Keratinocyte (primary cell): ENCODE data around the gene LYPD6. TPM values are rescaled to one million over a fixed set of nuclear protein-coding genes. Genes with fewer than 3 reads are reported as not detected.

ENCODE experiments used
- DNase-seq: peaks from one replicate; pipeline ENCODE4 v3.0.0-alpha.2; 2011; ENCODE audit warnings: low read depth, missing footprints, low spot score
- FAIRE-seq: peaks from 2 replicates; lab custom pipeline; 2011; peaks lifted over from hg19 to GRCh38; lab: Jason Lieb, UNC
- H2AFZ ChIP-seq: 2 replicates; pipeline ENCODE4 v1.6.0; 2012; ENCODE audit warnings: low read length, control low read depth, inconsistent platforms; ENCODE audit not compliant: control insufficient read depth
- H3K27ac ChIP-seq: 2 replicates; pipeline ENCODE4 v1.5.1; 2011; ENCODE audit warnings: low read length; ENCODE audit not compliant: control insufficient read depth, insufficient read depth
- H3K27me3 ChIP-seq: 3 replicates; pipeline ENCODE4 v1.6.0; 2011; ENCODE audit warnings: low read length; ENCODE audit not compliant: control insufficient read depth, insufficient read depth; ENCODE audit errors: extremely low read depth
- H3K36me3 ChIP-seq, 2 experiments: 2 replicates in 1 of 2; 3 replicates in 1 of 2; pipeline ENCODE4 v1.5.1; 2011; ENCODE audit warnings: low read length in 2 of 2, mild to moderate bottlenecking in 1 of 2; ENCODE audit not compliant: control insufficient read depth in 2 of 2, insufficient read depth in 2 of 2; ENCODE audit errors: extremely low read depth in 1 of 2
- H3K4me1 ChIP-seq: 3 replicates; pipeline ENCODE4 v1.5.1; 2011; ENCODE audit warnings: low read length; ENCODE audit not compliant: control insufficient read depth, insufficient read depth; ENCODE audit errors: extremely low read depth
- H3K4me2 ChIP-seq: 3 replicates; pipeline ENCODE4 v1.6.0; 2011; ENCODE audit warnings: low read depth, low read length; ENCODE audit not compliant: control insufficient read depth, insufficient read depth; ENCODE audit errors: extremely low read depth
- H3K4me3 ChIP-seq, 3 experiments: fragments of 200-600 bp in 1 of 3; sonication (generic) in 1 of 3; 2 replicates in 2 of 3; 3 replicates in 1 of 3; pipeline ENCODE4 v1.5.1; 2011 to 2016; ENCODE audit warnings: low read length in 3 of 3, mild to moderate bottlenecking in 3 of 3, control low read depth in 2 of 3, inconsistent platforms in 1 of 3, low read depth in 1 of 3, mixed read lengths in 1 of 3, mixed run types in 1 of 3, moderate library complexity in 1 of 3; ENCODE audit not compliant: control insufficient read depth in 2 of 3, insufficient read depth in 2 of 3; ENCODE audit errors: extremely low read depth in 1 of 3
- H3K79me2 ChIP-seq: 2 replicates; pipeline ENCODE4 v1.6.0; 2012; ENCODE audit warnings: low read length; ENCODE audit not compliant: control insufficient read depth, insufficient read depth
- H3K9ac ChIP-seq: 3 replicates; pipeline ENCODE4 v1.6.0; 2011; ENCODE audit warnings: low read length; ENCODE audit not compliant: control insufficient read depth, insufficient read depth; ENCODE audit errors: extremely low read depth
- H3K9me1 ChIP-seq: 3 replicates; pipeline ENCODE4 v1.6.0; 2011; ENCODE audit warnings: low read length; ENCODE audit not compliant: control insufficient read depth, insufficient read depth; ENCODE audit errors: extremely low read depth
- H3K9me3 ChIP-seq: 2 replicates; pipeline ENCODE4 v1.5.1; 2012; ENCODE audit warnings: low read depth, low read length; ENCODE audit not compliant: control insufficient read depth
- H4K20me1 ChIP-seq: 3 replicates; pipeline ENCODE4 v1.6.0; 2011; ENCODE audit warnings: low read length; ENCODE audit not compliant: control insufficient read depth, insufficient read depth; ENCODE audit errors: extremely low read depth
- EZH2 ChIP-seq: IDR thresholded peaks from one replicate; pipeline ENCODE4 v1.6.1; 2012; ENCODE audit warnings: inconsistent platforms, mild to moderate bottlenecking, low read length, moderate library complexity
- dilution Hi-C: fragments of 300-500 bp; cut with MboI; formaldehyde crosslinking; loops from one replicate; pipeline ENCODE4 v1.7.0; 2020; ENCODE audit warnings: low sequenced_read_pairs; ENCODE audit not compliant: extremely low pct_ligation_motif_present
- polyA plus RNA-seq, 5 experiments: library from polyadenylated mRNA; depleted of rRNA in 3 of 5; stranded (reverse) in 3 of 5; stranded (forward) in 1 of 5; unstranded in 1 of 5; fragments of >200 nt; gene quantifications; 1 replicate in 1 of 5; 2 replicates in 3 of 5; 3 replicates in 1 of 5; pipeline versions ENCODE4 v1.2.1 to v1.2.3, GENCODE V29; 2011 to 2012; ENCODE audit warnings: missing spikeins in 2 of 5, low read depth in 1 of 5, low replicate concordance in 1 of 5
- TF ChIP-seq, protein P1 (sequence below), 3 experiments: IDR thresholded peaks in 1 of 3; conservative IDR thresholded peaks in 1 of 3; optimal IDR thresholded peaks in 1 of 3; 2 replicates in 2 of 3; 3 replicates in 1 of 3; pipeline versions ENCODE3 to v1.5.1; 2011; ENCODE audit warnings: low read length in 3 of 3, mild to moderate bottlenecking in 3 of 3, moderate library complexity in 2 of 3, control low read depth in 1 of 3, inconsistent platforms in 1 of 3; ENCODE audit not compliant: insufficient read depth in 2 of 3; ENCODE audit errors: extremely low read depth in 1 of 3

LYPD6 gene
- polyA plus RNA-seq, 1 donor (not counting 4 experiments of a cell fraction or from before 2014, with no cell fraction given) = 3.5 TPM

DNA sequence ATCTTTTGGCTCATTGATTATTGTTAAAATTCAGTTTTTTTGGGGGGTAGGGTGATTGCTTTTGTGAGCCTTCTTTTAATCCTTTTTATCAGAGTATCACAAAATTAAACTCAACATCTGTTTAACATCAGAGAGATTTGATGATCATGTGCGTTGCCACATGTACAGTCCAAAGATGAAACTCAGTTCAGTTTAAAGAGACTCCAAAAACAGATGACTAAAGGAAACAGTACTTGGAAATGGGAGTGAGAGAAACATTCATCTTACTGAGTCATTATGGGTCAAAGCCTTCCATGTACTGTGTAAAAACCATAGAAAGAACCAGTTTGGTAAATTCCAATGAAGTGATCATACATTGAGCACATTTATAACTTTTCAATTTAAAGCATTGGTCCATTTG is 53.0 kb downstream of the LYPD6 start:
- no peak overlapping the region for H3K9ac ChIP-seq
- no peak overlapping the region for H3K4me2 ChIP-seq
- H3K4me3 ChIP-seq = no peak overlapping the region
- no peak for DNase-seq
- no peaks in the 10 kb centered on the region for H3K9me3 ChIP-seq
- FAIRE-seq = peak; percentile 13
- no peaks in the 10 kb centered on the region for H4K20me1 ChIP-seq
- H3K9me1 ChIP-seq = no peaks in the 10 kb centered on the region
- H3K27me3 ChIP-seq = no peaks in the 10 kb centered on the region
- dilution Hi-C loops = no loop called here
- H3K27ac ChIP-seq = no peak overlapping the region
- no peaks in the 10 kb centered on the region for H3K36me3 ChIP-seq
- H3K79me2 ChIP-seq = no peaks in the 10 kb centered on the region
- no peak overlapping the region for H2AFZ ChIP-seq
- TF ChIP-seq EZH2 = no peak
- TF ChIP-seq, protein P1, sequence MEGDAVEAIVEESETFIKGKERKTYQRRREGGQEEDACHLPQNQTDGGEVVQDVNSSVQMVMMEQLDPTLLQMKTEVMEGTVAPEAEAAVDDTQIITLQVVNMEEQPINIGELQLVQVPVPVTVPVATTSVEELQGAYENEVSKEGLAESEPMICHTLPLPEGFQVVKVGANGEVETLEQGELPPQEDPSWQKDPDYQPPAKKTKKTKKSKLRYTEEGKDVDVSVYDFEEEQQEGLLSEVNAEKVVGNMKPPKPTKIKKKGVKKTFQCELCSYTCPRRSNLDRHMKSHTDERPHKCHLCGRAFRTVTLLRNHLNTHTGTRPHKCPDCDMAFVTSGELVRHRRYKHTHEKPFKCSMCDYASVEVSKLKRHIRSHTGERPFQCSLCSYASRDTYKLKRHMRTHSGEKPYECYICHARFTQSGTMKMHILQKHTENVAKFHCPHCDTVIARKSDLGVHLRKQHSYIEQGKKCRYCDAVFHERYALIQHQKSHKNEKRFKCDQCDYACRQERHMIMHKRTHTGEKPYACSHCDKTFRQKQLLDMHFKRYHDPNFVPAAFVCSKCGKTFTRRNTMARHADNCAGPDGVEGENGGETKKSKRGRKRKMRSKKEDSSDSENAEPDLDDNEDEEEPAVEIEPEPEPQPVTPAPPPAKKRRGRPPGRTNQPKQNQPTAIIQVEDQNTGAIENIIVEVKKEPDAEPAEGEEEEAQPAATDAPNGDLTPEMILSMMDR (optimal IDR thresholded peaks at IDR 0.05 in 1 of 3, IDR thresholded peaks at IDR 0.05 in 1 of 3, conservative IDR thresholded peaks at IDR 0.05 in 1 of 3; ENCODE audit: extremely low read depth in 1 of 3, insufficient read depth in 2 of 3, low read length in 3 of 3) = no peak
- H3K4me1 ChIP-seq = no peaks in the 10 kb centered on the region

DNA sequence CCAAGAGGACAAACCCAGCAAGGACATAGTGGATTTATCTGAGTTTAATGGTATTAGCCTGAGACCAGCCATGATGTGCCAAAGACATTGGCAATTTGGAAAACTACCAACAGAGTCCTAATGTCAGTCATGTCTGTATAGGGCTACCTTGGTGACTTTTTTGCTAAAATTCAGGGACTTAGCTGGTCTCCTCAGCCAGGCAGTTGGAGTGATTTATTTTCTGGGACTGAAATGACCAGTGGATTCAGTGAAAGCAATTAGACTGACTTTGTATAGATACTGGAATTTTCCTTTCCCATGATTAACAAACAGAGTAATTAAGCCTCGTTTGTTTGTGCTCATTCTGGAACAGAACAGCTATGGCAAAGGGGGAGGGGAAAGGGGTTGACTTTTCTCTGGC is 55.0 kb downstream of the LYPD6 start:
- no peak for TF ChIP-seq EZH2
- TF ChIP-seq, protein P1 (optimal IDR thresholded peaks at IDR 0.05 in 1 of 3, IDR thresholded peaks at IDR 0.05 in 1 of 3, conservative IDR thresholded peaks at IDR 0.05 in 1 of 3; ENCODE audit: extremely low read depth in 1 of 3, insufficient read depth in 2 of 3, low read length in 3 of 3) = no peak
- no peaks in the 10 kb centered on the region for H3K79me2 ChIP-seq
- H3K9ac ChIP-seq = no peak overlapping the region
- no peaks in the 10 kb centered on the region for H4K20me1 ChIP-seq
- no peaks in the 10 kb centered on the region for H3K27me3 ChIP-seq
- no peak for DNase-seq
- no peaks in the 10 kb centered on the region for H3K9me3 ChIP-seq
- no peak for FAIRE-seq
- dilution Hi-C loops = no loop called here
- no peak overlapping the region for H3K4me2 ChIP-seq
- H3K9me1 ChIP-seq = no peaks in the 10 kb centered on the region
- no peak overlapping the region for H2AFZ ChIP-seq
- H3K27ac ChIP-seq = no peak overlapping the region
- no peak overlapping the region for H3K4me3 ChIP-seq
- H3K4me1 ChIP-seq = no peaks in the 10 kb centered on the region
- H3K36me3 ChIP-seq = no peaks in the 10 kb centered on the region
